Measurements from ENCODE around the gene CMC1.

- TF ChIP-seq CTCF (IDR thresholded peaks at IDR 0.05; ENCODE audit: low read length) (no peak), EZH2 (IDR thresholded peaks at IDR 0.05; ENCODE audit: borderline replicate concordance, low read length) (no peak)
Measured at GRCh38 chr3:28198161-28198560, 43.3 kb upstream of the CMC1 start.
